IMR-90 (cell line): ENCODE data around the gene MDH1. TPM values are rescaled to one million over a fixed set of nuclear protein-coding genes. Genes with fewer than 3 reads are reported as not detected.

Experiments used
- ATAC-seq: fragments of 200-7000 bp; cut with Tn5 transposase; 2 replicates; pipeline ENCODE4 v1.9.1; 2020; ENCODE audit warnings: low read depth, mild to moderate bottlenecking, moderate library complexity
- BruUV-seq: library from RNA; stranded (reverse); fragments of 400-500 nt; replicated peaks from 2 replicates; lab custom pipeline; 2021; lab: Mats Ljungman, UMichigan
- CTCF ChIA-PET: fragments of 300-600 bp; formaldehyde crosslinking; extraction: SDS; loops from one replicate; lab custom pipeline; 2021; ENCODE audit warnings: antibody characterized with exemption; lab: Yijun Ruan, JAX
- POLR2A ChIA-PET: fragments of 300-600 bp; sonication (Branson Sonifier 250); formaldehyde crosslinking; loops from one replicate; lab custom pipeline; 2022; ENCODE audit warnings: antibody characterized with exemption; ENCODE audit not compliant: unreplicated experiment; lab: Charles Lee
- DNase-seq: peaks from one replicate; pipeline ENCODE4 v3.0.0; 2013
- H2AFZ ChIP-seq: replicated peaks from 2 replicates; pipeline ENCODE3; 2013; ENCODE audit warnings: low read length, mild to moderate bottlenecking; ENCODE audit not compliant: poor library complexity
- H2AK5ac ChIP-seq: 2 replicates; pipeline ENCODE4 v1.6.1; 2013; ENCODE audit warnings: low read depth, low read length, inconsistent platforms
- H2AK9ac ChIP-seq: replicated peaks from 2 replicates; pipeline ENCODE3; 2013; ENCODE audit warnings: mild to moderate bottlenecking, low read depth, low read length, moderate library complexity; ENCODE audit not compliant: poor library complexity
- H2BK120ac ChIP-seq: 2 replicates; pipeline ENCODE4 v1.6.1; 2013; ENCODE audit warnings: low read depth, low read length, inconsistent platforms
- H2BK15ac ChIP-seq: 3 replicates; pipeline ENCODE4 v1.6.1; 2013; ENCODE audit warnings: low read depth, low read length, inconsistent platforms
- H2BK20ac ChIP-seq: 2 replicates; pipeline ENCODE4 v1.6.1; 2013; ENCODE audit warnings: low read depth, mild to moderate bottlenecking, inconsistent platforms, low read length, moderate library complexity
- H2BK5ac ChIP-seq: 2 replicates; pipeline ENCODE4 v1.6.1; 2013; ENCODE audit warnings: mild to moderate bottlenecking, low read depth, low read length, inconsistent platforms; ENCODE audit not compliant: poor library complexity, severe bottlenecking
- H3K14ac ChIP-seq: replicated peaks from 2 replicates; pipeline ENCODE4 v1.6.1; 2013; ENCODE audit warnings: low read depth, low read length, inconsistent platforms
- H3K18ac ChIP-seq: 2 replicates; pipeline ENCODE4 v1.6.1; 2013; ENCODE audit warnings: low read depth, low read length, control low read depth
- H3K23ac ChIP-seq: 2 replicates; pipeline ENCODE4 v1.6.1; 2013; ENCODE audit warnings: low read depth, low read length, inconsistent platforms
- H3K27ac ChIP-seq: 2 replicates; pipeline ENCODE4 v1.5.1; 2013; ENCODE audit warnings: mild to moderate bottlenecking, control low read depth, low read length; ENCODE audit not compliant: insufficient read depth
- H3K27me3 ChIP-seq: 2 replicates; pipeline ENCODE4 v1.6.1; 2013; ENCODE audit warnings: low read length; ENCODE audit not compliant: control insufficient read depth, insufficient read depth
- H3K36me3 ChIP-seq: 2 replicates; pipeline ENCODE4 v1.6.1; 2013; ENCODE audit warnings: low read length, mixed read lengths; ENCODE audit not compliant: control insufficient read depth, insufficient read depth
- H3K4ac ChIP-seq: 2 replicates; pipeline ENCODE4 v1.6.1; 2013; ENCODE audit warnings: low read depth, low read length, inconsistent platforms
- H3K4me1 ChIP-seq: 2 replicates; pipeline ENCODE4 v1.6.1; 2013; ENCODE audit warnings: low read length, mixed read lengths; ENCODE audit not compliant: control insufficient read depth, insufficient read depth
- H3K4me2 ChIP-seq: 2 replicates; pipeline ENCODE4 v1.6.1; 2013; ENCODE audit warnings: low read depth, mild to moderate bottlenecking, control low read depth, low read length, moderate library complexity
- H3K4me3 ChIP-seq: 2 replicates; pipeline ENCODE4 v1.5.1; 2013; ENCODE audit warnings: low read depth, mild to moderate bottlenecking, control low read depth, low read length, moderate library complexity; ENCODE audit not compliant: insufficient read depth
- H3K56ac ChIP-seq: 2 replicates; pipeline ENCODE4 v1.6.1; 2013; ENCODE audit warnings: low read length, inconsistent platforms; ENCODE audit not compliant: insufficient read depth; ENCODE audit errors: extremely low read depth
- H3K79me1 ChIP-seq, 2 experiments: 2 replicates each; pipeline ENCODE4 v1.6.1; 2013; ENCODE audit warnings: low read length in 2 of 2, inconsistent platforms in 1 of 2, low read depth in 1 of 2
- H3K9ac ChIP-seq: 2 replicates; pipeline ENCODE4 v1.6.1; 2013; ENCODE audit warnings: low read depth, low read length, control low read depth
- H3K9me1 ChIP-seq: 2 replicates; pipeline ENCODE4 v1.6.1; 2013; ENCODE audit warnings: low read length, inconsistent platforms; ENCODE audit not compliant: insufficient read depth
- H3K9me3 ChIP-seq: 2 replicates; pipeline ENCODE4 v1.6.1; 2013; ENCODE audit warnings: low read length; ENCODE audit not compliant: control insufficient read depth, insufficient read depth
- H4K20me1 ChIP-seq: 2 replicates; pipeline ENCODE4 v1.6.1; 2013; ENCODE audit warnings: low read length, inconsistent platforms; ENCODE audit not compliant: insufficient read depth
- H4K5ac ChIP-seq: 2 replicates; pipeline ENCODE4 v1.6.1; 2013; ENCODE audit warnings: mild to moderate bottlenecking, low read depth, low read length, control low read depth
- H4K8ac ChIP-seq, 2 experiments: 2 replicates each; pipeline ENCODE4 v1.6.1; 2013; ENCODE audit warnings: low read depth in 2 of 2, low read length in 2 of 2, control low read depth in 1 of 2, inconsistent platforms in 1 of 2
- H4K91ac ChIP-seq: 2 replicates; pipeline ENCODE4 v1.6.1; 2013; ENCODE audit warnings: low read depth, low read length, inconsistent platforms; ENCODE audit not compliant: insufficient read depth
- CEBPB ChIP-seq: IDR thresholded peaks from 2 replicates; pipeline ENCODE4 v1.6.1; 2012; ENCODE audit warnings: low read depth, low read length, improper control_type of control experiment
- CTCF ChIP-seq: conservative IDR thresholded peaks from 2 replicates; pipeline ENCODE4 v1.5.1; 2012; ENCODE audit warnings: mild to moderate bottlenecking, low read depth, low read length, improper control_type of control experiment
- FOS ChIP-seq: fragments of 150-350 bp; IDR thresholded peaks from 2 replicates; pipeline ENCODE4 v1.6.1; 2016; ENCODE audit warnings: low read depth, low read length
- MXI1 ChIP-seq: IDR thresholded peaks from 2 replicates; pipeline ENCODE4 v1.6.1; 2012; ENCODE audit warnings: low read depth, mild to moderate bottlenecking, low read length, moderate library complexity, borderline replicate concordance
- NFE2L2 ChIP-seq: fragments of 150-350 bp; IDR thresholded peaks from 2 replicates; pipeline ENCODE4 v1.6.1; 2016; ENCODE audit warnings: low read depth, mild to moderate bottlenecking, low read length
- POLR2A ChIP-seq: IDR thresholded peaks from 2 replicates; pipeline ENCODE4 v1.6.1; 2012; ENCODE audit warnings: mild to moderate bottlenecking, low read depth, low read length
- RAD21 ChIP-seq: IDR thresholded peaks from 2 replicates; pipeline ENCODE4 v1.6.1; 2012; ENCODE audit warnings: low read length, improper control_type of control experiment
- RFX5 ChIP-seq: IDR thresholded peaks from 2 replicates; pipeline ENCODE4 v1.8.0; 2012; ENCODE audit warnings: low read depth, mild to moderate bottlenecking, low read length, moderate library complexity
- SMC3 ChIP-seq: fragments of 150-350 bp; IDR thresholded peaks from 2 replicates; pipeline ENCODE4 v1.6.1; 2016; ENCODE audit warnings: low read depth, mild to moderate bottlenecking, antibody characterized with exemption, low read length, moderate library complexity
- WGBS, 2 experiments: methylation state at CpG; one replicate each; pipeline versions ENCODE4 v1.1.5 to v1.1.7; 2013; ENCODE audit warnings: missing lambda C conversion rate in 2 of 2; ENCODE audit not compliant: insufficient read length in 1 of 2; ENCODE audit errors: extremely low coverage in 2 of 2; 5-methylcytosine and 5-hydroxymethylcytosine counted together
- dilution Hi-C: fragments of 300-500 bp; cut with HindIII; formaldehyde crosslinking; loops from one replicate; pipeline ENCODE4 v1.14.3; 2018; ENCODE audit warnings: low sequenced_read_pairs; ENCODE audit not compliant: unreplicated experiment
- in situ Hi-C: fragments of 300-500 bp; cut with MboI; formaldehyde crosslinking; loops from 3 replicates; pipeline ENCODE4 v1.14.3; 2019; ENCODE audit warnings: low sequenced_read_pairs, inconsistent platforms, mixed read lengths
- intact Hi-C: fragments of 100-400 bp; cut with micrococcal nuclease; formaldehyde crosslinking; loops from 2 replicates; pipeline ENCODE4 v1.10.0; 2022
- polyA plus RNA-seq, 3 experiments: library from polyadenylated mRNA; depleted of rRNA; stranded (reverse); fragments of >200 nt; gene quantifications; 2 replicates each; pipeline ENCODE4 v1.2.3, GENCODE V29; 2012; ENCODE audit warnings: low replicate concordance in 1 of 3
- total RNA-seq: library from RNA; depleted of rRNA; stranded (reverse); fragments of >200 nt; gene quantifications from 2 replicates; pipeline ENCODE4 v1.2.3, GENCODE V29; 2012
- TF ChIP-seq, protein P1 (sequence below): fragments of 150-350 bp; IDR thresholded peaks from 2 replicates; pipeline ENCODE4 v1.6.1; 2017; ENCODE audit warnings: mild to moderate bottlenecking, antibody characterized with exemption, low read length, low read depth

Gene MDH1
- total and polyA plus RNA-seq, 2 of the 4 experiments (the other 2 are of a cell fraction): 195 to 248 TPM

DNA sequence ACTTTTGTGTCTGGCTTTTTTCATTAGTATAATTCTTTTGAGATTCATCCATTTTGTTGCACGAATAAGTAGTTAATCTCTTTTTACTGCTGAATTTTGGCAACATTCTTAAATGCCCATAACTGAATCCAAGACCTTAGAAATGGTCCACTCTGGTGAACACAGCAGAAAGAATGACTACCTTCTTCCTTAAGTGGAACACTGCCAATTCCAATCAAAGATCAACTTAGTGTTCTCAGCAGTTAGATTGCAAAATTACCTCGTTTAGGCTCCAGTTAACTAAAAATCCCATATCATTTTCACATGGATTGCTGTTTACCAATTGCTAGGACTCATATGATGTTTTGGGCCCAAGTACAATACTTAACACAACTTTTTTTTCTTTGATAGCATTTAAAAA is 59.9 kb downstream of the MDH1 start:
- ATAC-seq (no peak), DNase-seq (no peak)
- no peak overlapping the region for H3K4ac ChIP-seq
- H3K9ac ChIP-seq: no peak overlapping the region
- no peak overlapping the region for H2BK20ac ChIP-seq
- no peaks in the 10 kb centered on the region for H3K36me3 ChIP-seq
- dilution Hi-C loops: no loop called here
- no peak overlapping the region for H2AFZ ChIP-seq
- H3K27me3 ChIP-seq: peaks cover 2% of the 10 kb centered on the region; the same call in 1 of the 2 replicates
- H2AK9ac ChIP-seq: no peak overlapping the region
- H2BK120ac ChIP-seq: no peak overlapping the region
- no peak overlapping the region for H4K91ac ChIP-seq
- H3K79me1 ChIP-seq: no peaks in the 10 kb centered on the region
- H2AK5ac ChIP-seq: no peak overlapping the region
- BruUV-seq: no TSS peak
- H3K4me3 ChIP-seq: no peak overlapping the region
- H3K14ac ChIP-seq: no peak overlapping the region
- ChIA-PET CTCF (no interaction called here), POLR2A (no interaction called here)
- H3K4me2 ChIP-seq: no peak overlapping the region
- H3K56ac ChIP-seq: no peak overlapping the region
- no peak overlapping the region for H4K5ac ChIP-seq
- in situ Hi-C loops: no loop called here
- H3K23ac ChIP-seq: no peak overlapping the region
- TF ChIP-seq NFE2L2 (no peak), CTCF (no peak), CEBPB (no peak), RAD21 (no peak), SMC3 (no peak), MXI1 (no peak), FOS (no peak), POLR2A (no peak), RFX5 (no peak)
- TF ChIP-seq, protein P1, sequence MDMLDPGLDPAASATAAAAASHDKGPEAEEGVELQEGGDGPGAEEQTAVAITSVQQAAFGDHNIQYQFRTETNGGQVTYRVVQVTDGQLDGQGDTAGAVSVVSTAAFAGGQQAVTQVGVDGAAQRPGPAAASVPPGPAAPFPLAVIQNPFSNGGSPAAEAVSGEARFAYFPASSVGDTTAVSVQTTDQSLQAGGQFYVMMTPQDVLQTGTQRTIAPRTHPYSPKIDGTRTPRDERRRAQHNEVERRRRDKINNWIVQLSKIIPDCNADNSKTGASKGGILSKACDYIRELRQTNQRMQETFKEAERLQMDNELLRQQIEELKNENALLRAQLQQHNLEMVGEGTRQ: no peak
- H3K4me1 ChIP-seq: no peaks in the 10 kb centered on the region
- H2BK15ac ChIP-seq: no peak overlapping the region
- H3K9me3 ChIP-seq: no peaks in the 10 kb centered on the region
- H4K20me1 ChIP-seq: no peaks in the 10 kb centered on the region
- H3K9me1 ChIP-seq: no peaks in the 10 kb centered on the region
- no peak overlapping the region for H2BK5ac ChIP-seq
- WGBS, 2 experiments: 60% methylated on average over 1 of the region's 2 CpGs; no CpG with 5 or more reads in 1 of the 2 experiments
- no peak overlapping the region for H3K18ac ChIP-seq
- intact Hi-C loops: no loop called here
- no peak overlapping the region for H4K8ac ChIP-seq
- H3K27ac ChIP-seq: no peak overlapping the region
